Measurements from ENCODE around the gene CASTOR1.

The CASTOR1 gene

GRCh38 chr22:30263883-30264282, 25.4 kb downstream of the CASTOR1 start:
- DNase-seq (ENCODE audit: low spot score): no peak

DNA sequence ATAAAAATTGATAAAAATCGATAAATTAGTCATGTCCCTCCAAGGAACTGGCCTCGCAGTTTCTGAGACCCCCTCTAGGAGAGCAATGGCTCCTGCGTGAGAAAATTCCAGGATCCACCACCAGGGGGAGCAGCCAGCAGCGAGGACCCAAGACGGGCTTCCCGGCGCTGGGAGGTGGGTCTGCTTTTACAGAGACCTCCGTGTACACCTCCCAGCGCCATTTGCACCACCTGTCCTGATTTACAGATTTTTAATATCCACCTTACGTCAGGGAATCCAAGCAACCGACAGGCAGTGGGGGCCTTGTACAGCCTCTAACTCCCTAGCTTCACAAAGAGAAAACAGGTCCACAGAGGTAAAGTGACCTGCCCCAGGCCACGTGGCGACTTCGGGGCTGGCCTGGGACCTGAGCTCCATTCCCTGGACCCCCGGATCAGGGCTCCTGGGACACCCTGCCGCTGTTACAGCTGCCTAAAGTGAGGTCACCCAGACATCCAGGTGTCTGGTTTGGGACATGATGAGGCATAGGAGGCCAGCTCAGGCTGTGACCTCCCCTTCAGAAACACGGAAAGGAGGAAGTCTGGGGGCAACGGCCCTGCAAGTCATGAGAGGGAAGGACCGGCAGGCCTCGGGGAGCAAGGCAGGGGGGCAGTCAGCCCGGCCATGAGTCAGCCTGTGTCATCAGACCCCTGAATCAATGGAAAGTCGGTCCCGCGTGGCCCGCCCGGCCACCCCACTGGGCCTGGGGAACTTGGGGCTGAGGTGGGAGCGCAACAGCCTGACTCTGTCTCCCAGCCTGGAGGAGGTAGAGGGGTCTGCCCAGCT, 26.2 kb downstream of the CASTOR1 start:
- peak; percentile 51 for DNase-seq (ENCODE audit: low spot score)

DNA sequence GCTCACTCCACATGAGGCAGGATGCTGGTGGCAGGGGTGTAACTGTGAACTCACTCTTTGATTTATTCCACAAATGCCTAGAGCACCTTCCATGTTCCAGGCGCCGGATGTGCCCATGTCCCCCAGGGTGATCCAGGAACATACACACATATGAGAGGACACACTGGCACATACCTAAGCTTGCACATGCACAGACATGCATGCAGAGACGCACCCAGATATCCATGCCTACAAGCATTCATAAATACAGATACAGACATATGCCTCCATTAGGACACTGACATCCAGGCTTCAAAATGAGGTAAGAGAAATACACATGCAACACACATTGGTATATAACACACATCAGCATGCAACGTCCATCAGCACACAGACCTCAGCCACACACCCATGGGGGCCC, 27.2 kb downstream of the CASTOR1 start:
- no peak for DNase-seq (ENCODE audit: low spot score)

DNA sequence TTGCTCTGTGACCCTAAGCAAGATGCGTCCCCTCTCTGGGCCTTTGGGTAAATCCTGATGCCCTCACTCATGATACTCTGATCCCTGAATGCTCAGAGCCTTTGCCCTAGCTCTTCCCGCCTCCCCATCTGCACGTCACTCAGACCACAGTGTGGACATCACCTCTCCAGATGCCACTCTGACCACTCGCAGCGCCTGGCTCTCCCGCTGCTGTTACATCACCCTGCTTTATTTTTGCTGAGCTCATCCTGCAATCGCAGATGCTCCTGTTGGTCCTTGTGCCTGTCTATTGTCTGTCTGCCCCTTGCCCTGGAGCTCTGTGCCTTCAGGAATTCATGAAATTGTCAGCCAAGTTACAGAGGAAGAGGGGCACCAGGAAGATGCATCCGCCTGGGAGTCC, 28.2 kb downstream of the CASTOR1 start:
- no peak for DNase-seq (ENCODE audit: low spot score)

DNA sequence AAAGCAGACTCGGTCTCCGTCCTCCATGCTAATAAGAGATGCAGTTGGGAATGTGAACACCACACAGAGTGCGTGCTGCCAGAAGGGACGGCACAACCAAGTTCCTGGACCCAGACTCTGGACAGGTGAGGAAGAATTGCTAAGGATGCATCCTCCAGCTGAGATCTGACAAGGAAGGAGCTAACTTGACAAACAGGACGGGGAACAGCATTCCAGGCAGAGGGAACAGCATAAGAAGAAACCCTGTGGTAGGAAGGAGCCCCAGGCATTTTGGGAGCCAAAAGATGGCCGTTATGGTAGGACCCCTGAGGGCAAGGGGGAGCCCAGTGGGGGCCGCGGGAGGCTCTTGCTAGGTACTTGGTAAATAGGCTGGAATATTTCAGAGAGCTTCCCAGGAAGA, 28.6 kb downstream of the CASTOR1 start:
- DNase-seq (ENCODE audit: low spot score): no peak

GRCh38 chr22:30260276-30260675, 29.0 kb downstream of the CASTOR1 start:
- DNase-seq (ENCODE audit: low spot score): no peak

- DNase-seq (ENCODE audit: low spot score): no peak
Observed at GRCh38 chr22:30254314-30254713, 35.0 kb downstream of the CASTOR1 start.

- DNase-seq (ENCODE audit: low spot score): peak; percentile 69
Observed at GRCh38 chr22:30253205-30253852, 36.0 kb downstream of the CASTOR1 start.

GRCh38 chr22:30252411-30253204, 36.7 kb downstream of the CASTOR1 start:
- DNase-seq (ENCODE audit: low spot score): no peak

DNA sequence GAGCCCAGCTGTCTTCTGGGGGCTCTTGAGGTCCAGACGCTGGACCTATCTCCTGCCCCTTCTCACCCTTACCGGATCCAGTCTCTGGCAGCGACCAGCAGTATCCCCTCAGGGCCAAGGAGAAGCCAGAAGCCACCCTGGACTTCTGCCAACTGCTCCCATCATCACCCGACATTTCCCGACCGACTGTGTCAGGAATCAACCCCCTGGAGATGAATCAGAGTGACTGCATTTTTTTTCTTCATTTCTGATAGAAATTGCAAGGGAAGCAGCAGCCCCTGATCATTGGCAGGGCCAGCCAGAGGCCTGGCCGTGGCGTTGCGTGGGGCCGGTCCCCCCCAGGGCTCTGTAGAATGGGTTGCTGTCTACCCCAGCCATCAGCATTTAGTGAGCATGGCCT, 37.6 kb downstream of the CASTOR1 start:
- no peak for DNase-seq (ENCODE audit: low spot score)

DNA sequence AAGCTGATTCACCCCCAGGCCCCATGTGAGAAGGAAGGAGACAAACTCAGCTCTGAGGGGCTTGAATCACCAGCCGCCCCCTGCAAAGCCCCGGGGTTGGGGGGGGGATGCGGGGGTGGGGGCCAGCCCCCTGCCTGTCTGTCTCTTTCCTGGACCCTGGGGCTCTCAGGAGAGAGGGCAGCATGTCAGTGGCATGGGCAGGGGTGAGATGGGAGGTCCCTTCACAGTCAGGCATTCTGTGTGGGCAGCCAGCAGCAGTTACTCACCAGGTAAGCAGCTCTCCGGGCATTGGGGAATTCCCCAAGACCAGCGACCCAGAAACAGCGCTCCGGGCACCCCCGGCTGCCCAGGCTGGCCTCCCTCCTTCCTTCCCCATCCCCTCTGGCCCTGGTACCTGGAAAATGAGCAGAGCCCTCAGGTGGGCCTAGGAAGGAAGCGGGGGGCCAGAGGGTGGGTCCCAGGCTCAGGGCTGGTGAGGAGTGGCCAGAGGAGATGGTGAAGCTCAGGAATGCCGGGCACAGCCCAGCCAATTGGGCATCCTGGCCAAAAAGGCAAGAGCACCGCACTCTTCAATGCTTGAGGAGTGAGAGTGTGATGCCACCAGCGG, 38.5 kb downstream of the CASTOR1 start:
- no peak for DNase-seq (ENCODE audit: low spot score)

GRCh38 chr22:30250039-30250565, 39.2 kb downstream of the CASTOR1 start:
- DNase-seq (ENCODE audit: low spot score): no peak

- no peak for DNase-seq (ENCODE audit: low spot score)
Observed at GRCh38 chr22:30249049-30250038, 40.0 kb downstream of the CASTOR1 start.

DNA sequence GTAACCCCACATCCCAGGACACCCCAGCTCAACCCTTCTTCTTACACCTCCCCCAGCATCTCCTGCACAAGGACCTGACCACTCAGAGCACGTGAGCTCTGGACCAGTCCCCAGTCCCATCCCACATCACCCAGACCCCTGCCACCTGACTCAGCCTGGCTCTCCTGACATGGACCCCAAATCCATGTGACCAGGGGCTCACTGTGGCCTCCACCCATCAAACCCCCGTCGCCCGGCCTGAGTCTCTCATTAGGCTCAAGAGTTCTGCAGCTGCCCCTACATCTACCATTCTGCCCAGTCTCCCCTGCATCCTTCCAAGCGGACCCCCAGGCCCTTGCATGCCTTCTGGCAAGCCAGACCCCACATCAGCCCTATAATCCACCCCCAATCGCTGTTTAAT, 40.8 kb downstream of the CASTOR1 start:
- DNase-seq (ENCODE audit: low spot score): no peak

DNA sequence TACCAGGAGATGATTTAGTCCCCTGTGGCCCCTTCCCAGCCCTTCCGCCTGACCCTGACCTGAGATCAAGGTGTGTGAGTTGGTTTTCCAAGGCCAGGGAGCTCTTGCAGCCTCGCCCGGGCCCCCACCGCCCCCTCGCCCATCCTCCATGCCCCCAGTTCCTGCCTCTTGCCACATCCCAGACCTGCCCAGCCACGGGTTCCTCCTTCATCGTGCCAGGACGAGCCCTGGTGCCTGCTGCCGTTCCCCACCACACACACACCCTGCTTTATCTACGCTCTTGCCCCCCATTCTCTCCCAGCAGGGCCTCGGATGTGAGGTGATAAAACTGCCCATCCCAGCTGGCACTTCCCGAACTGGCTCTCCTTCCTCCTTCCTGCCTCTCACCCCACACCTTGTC, 41.3 kb downstream of the CASTOR1 start:
- DNase-seq (ENCODE audit: low spot score): no peak

- DNase-seq (ENCODE audit: low spot score): no peak
Observed at GRCh38 chr22:30247561-30247960, 41.7 kb downstream of the CASTOR1 start.

DNA sequence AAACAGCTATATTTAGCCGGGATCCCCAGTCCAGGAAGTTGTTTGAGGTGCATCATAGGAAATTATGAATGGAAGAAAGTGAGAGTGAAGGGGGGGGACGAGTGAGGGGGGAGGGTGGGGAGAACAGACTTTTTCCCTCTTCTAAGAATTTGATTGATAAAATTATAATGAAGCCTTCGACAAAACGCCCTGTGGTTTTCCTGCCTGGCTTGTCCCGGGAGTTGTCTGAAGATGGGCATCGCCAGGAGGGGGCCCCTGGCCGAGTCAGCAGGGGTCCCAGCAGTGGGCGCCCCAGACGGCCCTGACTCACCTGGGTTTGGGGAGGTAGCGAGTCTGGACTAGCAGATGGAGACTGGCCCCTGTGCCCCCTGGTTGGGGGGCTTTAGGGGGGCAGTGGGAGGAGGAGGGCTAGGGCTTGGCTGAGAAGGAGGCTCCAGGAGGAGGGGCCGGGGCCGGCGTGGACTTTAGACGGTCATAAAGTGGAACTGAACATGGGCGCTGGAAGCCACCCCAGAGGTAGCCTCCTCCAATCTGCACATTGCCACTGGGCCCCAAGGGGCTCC, 42.4 kb downstream of the CASTOR1 start:
- DNase-seq (ENCODE audit: low spot score): no peak

DNA sequence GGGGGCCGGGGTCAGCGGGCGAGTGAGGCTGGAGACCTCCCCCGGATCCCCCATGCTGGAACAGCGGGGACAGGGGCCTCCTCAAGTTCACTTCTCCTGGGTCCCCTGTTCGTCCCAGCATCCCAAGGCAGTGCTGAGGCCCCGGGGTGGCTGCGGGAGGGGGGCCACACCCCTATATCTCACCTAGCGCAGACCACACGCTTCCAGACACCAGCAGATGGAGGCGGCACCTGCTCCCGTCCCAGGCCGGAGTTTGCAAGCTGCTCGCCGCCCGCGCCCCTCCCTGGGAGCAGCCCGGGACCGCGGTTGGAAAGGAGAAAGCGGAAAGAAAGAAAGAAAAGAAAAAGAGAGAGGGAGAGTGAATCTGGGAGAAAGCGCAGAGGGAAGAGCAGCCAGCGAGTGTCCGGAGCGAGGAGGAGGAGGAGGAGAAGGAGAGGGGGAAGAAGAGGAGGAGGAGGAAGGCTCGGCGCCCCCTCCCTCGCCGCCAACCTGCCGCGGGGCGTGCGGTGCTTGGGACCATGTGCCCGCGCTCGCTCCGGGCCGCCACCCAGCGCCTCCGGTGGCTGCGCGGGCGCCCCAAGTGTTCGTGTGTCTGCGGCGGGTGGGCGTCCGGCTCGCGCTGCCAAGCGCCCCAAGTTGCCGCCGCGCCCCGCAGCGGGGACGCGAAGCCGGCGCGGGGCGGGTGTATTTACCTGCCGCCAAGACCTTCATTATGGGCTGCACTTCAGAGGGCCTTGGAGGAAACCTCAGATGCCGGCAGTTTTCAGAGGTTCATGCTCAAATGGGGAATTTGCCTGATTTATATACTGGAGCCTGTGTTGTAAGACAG, 43.1 kb downstream of the CASTOR1 start, which contains the start of gene LIF:
Gene LIF, minus strand, starts transcription at position 775 of the 829 bp plus-strand sequence. Its CDS starts 64 bp downstream, at position 711.
- DNase-seq (ENCODE audit: low spot score): no peak

DNA sequence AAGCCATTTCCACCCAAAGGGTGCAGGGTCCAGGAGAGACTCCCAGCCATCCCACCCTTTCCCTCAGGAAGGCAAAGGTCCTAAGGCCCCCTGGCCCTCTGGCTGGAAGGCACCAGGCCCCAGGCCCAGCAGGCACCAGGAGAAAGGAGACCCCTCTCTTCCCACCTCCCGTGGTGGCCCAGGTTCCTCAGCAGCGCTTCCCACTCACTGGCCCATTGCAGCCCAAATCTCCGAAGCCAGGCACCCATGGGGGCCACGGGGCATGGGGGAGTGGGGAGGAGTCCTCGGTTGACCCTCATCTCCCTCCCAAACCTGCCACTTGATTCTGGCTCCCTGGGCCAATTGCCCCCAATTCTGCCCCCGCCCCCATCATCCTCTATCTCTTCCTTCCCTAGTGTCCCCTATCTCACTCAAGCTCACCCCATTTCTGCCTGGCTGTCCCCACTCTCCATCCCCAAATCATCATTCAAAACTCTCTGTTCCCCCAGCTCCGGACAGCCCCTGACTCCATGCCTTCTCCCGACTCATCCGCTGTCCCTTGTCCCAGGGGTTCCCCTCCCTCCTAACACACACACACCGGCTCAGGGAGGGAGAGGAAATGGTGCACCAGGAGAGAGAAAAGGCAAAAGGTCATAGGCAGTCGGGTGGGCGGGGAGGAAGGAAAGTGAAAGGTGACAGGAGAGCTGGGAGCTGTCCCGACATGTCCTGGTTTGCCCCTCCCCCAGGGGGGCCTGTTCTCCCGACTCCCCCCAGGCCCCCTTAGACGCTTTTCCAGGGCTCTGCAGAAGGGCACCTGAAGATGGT, 43.9 kb downstream of the CASTOR1 start:
- DNase-seq (ENCODE audit: low spot score): no peak
